HG02870 (cell line): ENCODE measurements around the gene MEPE.

Experiments used
- ATAC-seq: cut with Tn5 transposase; IDR thresholded peaks from one replicate; pipeline ENCODE4 v1.9.1; 2021; ENCODE audit warnings: mild to moderate bottlenecking, moderate library complexity; ENCODE audit not compliant: unreplicated experiment

MEPE gene, protein sequence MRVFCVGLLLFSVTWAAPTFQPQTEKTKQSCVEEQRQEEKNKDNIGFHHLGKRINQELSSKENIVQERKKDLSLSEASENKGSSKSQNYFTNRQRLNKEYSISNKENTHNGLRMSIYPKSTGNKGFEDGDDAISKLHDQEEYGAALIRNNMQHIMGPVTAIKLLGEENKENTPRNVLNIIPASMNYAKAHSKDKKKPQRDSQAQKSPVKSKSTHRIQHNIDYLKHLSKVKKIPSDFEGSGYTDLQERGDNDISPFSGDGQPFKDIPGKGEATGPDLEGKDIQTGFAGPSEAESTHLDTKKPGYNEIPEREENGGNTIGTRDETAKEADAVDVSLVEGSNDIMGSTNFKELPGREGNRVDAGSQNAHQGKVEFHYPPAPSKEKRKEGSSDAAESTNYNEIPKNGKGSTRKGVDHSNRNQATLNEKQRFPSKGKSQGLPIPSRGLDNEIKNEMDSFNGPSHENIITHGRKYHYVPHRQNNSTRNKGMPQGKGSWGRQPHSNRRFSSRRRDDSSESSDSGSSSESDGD

DNA sequence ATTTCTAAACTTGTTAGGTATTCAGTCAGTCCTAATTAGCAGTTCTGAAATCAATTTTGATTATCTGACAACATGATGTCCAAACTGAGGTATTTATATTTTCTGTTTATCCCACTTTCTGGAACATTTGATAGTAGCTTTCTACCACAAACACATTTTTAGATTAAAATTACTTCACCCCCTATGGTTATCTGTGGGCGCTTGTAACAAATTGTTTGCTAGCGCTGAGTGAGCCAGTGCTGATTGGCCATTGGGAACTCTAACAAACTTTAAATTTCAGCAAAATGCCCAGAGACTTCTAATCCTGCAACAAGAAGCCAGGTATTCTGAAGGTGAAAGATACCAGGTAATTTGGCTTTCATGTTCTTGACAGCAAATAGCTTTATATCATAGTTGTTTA lies at the start of gene MEPE:
TSS of gene MEPE (plus strand) at position 301 of the 400 bp plus-strand sequence. CDS start 1,746 bp downstream, outside the sequence.
- ATAC-seq: no peak

DNA sequence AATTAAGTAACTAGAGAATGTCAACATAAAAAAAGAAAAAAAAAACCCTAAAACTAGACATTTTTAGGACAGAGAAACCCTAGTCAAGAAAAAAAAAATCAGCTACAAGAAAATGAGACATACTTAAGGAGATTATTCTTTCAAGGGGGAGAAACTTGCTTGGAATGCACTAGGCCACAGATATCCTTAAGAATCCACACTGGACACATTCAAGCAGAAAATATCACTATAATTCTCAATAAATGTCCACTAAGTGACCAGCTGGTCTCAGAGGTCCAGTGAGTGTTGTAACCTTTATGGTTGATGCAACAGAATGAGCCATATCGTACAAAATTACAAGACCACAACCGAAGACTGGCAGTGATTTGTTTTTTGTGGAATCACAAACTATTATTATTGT lies 49.0 kb upstream of the MEPE start:
- no peak for ATAC-seq

DNA sequence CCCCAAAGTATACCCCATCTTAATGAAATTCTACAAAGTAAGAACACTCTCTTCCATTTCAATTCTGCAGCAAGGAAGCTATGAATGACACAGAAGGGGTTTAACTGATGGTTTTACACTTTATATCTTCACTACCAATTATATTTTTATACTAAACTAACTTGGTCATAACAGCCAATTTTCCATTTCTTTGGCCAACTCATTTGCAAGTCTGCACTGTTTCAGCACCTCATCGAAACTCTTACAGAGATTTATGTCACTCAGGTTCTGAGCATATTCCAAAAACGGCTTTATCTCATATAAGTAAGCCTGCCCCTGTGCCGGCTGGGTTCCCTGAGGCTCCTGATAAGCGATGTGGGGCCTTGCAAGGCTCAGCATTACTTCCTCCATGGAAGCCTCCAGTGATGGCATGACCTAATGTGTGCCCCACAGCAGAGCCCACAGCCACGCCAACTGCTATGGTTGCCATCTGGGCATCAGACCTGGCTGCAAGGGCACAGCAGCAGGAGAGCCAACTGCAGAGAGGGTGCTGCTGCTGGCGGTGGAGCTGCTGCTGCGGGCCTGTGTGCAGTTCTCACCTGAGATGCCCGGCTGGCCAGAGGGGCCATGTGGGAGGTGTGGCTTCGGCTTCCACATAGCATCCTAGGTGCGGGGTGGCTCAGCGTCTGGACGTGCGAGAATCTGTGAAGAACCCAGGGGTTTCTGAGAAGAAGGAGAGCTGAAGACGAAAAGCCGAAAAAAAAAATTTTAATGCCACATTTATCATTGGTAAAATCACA lies 46.8 kb upstream of the MEPE start:
- ATAC-seq: no peak

DNA sequence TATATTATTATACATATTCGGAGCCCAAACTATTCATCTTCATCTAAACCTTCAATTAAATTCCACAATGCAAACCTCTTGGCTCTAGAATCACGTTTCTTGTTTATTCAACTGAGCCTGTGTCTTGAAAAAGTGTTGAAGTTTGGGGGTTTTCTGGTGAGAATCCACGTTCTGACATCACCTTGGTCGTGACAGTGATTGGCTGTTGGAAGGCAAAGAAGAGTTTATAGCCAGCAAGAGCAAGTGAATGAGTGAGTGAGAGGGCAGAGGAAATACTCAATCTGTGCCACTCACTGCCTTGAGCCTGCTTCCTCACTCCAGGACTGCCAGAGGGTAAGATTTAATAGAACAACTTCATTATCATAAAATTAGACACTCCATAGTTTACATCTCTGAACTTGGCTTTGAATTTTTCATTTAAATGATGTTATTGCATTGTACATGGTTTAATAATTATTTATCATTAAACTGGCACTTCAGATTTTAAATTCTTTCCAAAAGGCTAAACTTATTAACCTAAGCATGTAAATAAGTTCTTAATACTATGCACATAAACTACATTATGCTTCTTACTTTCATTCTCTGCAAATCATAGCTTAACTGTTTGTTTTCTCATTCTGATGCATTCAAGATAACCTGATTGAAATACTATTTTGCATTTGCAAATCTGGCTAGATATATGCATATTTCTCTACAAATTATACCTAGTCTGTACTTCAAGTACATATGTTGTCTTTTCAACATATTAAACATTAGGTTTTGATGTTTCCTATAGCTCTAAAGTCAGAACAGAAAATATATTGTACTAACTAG lies 33.3 kb upstream of the MEPE start, which contains the start of gene IBSP:
TSS of gene IBSP (plus strand) at position 254 of the 813 bp plus-strand sequence. CDS start 2,808 bp downstream, outside the sequence.
- ATAC-seq: no peak

DNA sequence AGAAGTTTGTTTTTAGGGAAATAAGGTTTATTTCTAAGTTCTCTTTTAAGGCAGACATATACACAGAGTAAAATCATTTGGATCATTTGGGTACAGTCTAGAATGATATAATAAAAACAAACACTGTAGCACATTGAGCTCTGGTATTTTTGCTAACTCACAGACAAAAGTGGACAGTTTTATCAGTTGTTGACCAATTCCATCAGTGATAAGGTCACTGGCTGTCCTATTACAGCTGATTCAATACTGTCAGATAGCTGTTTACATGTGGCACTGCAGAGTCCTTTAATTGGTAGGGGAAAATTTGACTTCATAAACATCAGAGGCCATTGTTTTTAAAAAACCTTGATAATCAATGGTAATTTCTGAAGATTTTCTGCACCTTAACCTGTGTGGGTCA lies 29.9 kb upstream of the MEPE start:
- no peak for ATAC-seq

DNA sequence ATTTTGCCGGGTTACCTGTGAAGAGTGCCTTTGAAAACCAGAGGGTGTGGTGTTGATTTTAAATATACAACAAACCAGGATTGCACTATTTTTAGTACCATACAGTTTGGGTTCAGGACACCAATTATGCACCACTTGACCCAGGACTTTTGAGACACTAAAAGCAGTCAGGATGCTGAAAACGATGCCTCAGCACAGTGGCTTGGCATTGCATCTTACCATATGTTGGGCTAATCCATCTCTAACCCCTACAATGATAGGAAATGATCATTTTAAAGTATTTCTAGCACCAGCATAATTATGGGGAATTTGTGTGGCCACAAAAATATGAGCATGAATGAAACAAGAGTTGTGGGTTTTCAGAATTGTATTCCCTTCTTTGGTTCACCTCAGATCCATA lies 29.3 kb upstream of the MEPE start:
- ATAC-seq: no peak

DNA sequence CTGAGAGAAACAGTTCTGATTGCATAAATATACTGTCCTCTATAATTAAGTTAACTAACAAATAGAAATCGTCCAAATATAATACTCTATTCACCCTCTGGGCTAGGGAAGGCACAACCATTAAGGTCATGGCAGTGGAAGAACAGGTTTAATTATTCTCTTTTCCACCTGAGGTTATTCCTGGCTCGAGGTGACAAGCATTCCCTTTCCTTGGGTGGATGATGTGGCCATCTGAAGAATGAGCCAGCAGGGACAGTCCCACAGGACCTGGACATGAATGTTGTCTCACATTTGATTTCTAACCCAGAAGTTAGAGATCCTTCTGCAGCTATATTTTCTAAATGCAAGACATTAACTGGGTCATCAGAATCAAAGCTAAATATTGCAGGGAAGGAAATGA lies 27.9 kb upstream of the MEPE start:
- ATAC-seq: no peak

DNA sequence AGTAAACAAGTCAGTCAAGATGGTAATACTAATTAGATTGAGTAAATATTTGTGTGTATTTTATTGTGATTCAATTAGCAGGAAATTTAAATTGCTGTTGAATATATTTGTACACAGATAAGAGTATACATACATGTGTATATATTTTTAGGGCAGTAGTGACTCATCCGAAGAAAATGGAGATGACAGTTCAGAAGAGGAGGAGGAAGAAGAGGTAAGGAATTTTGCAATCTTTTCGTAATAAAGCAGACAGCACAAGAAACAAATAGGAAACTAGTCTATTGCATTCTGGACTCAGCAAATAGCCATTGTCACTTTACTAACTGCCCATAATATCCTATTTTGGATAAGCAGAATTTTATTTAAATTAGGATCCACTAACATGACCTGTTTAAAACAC lies 26.8 kb upstream of the MEPE start:
- ATAC-seq: no peak

DNA sequence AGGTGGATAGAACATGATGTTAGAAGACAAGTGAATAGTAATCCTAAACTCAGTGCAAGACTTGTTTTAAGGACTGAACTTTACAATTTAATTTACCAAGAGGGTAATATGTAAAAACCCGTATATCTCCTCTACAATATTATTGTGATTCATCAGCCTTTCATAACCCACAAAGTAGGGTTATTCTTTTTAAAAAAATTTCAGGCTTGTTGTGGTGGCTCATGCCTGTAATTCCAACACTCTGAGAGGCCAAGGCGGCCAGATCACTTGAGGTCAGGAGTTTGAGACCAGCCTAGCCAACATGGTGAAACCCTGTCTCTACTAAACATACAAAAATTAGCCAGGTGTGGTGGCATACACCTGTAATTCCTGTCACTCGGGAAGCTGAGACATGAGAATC lies 26.2 kb upstream of the MEPE start:
- no peak for ATAC-seq

DNA sequence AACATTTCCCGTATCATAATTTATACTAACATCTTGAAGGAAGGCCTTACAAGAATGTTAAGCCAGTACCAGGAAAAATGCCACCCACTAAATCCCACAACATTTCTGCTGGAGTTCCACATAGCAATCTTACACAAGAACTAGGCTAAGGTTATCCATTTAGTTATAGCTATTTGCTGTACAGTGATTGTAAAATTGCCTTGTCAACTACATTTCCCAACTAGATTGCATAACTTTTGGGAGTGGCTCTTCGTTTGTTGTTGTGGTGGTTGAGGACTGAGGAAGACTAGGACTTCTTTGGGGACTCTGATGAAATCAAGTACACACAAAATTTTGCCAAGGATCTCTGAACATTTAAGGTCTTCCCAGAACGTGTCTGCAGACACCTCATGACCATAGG lies 25.4 kb upstream of the MEPE start:
- ATAC-seq: no peak

DNA sequence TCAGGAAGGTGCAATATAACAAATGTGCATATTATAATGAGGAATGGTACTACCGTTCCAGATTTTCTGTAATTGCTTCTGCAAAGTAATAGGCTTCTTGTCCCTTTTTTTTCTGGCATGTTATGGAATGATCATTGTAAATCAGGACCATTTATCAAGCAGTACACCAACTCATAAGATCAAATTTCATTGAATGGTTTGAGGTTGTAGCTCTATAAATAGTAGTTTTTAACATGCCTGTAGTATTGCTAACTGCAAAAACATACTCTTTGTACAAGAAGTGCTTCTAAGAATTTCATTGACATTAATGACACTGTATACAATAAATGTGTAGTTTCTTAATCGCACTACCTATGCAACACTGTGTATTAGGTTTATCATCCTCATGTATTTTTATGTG lies 20.8 kb upstream of the MEPE start:
- no peak for ATAC-seq

DNA sequence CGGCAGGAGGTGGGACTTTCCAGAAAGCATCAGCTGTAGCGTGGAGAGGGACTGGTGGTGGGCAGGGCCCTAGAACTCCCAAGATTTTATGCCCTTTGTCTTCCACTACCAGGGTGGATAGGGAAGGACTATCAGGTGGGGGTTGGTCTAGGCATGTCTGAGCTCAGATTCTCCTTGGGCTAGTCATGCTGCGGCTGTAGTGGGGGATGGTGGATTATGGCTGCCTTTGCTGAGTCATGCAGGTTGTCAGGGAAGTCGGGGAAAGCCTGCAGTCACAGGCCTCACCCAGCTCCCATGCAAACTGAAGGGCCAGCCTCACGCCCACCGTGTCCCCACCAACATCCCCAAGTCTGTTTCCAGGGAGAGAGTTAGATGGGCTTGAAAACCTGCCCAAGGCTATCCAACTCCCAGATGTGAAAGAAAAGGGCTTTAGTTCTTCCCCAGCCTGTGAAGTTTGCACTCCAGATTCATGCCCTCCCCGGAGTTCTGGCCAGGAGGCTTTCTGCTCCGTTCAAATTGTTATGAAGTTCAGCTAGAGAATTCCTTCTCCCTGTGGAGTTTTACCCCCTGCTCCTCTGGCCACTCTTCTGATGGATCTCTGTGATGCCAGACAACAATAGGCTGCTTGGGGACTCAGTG lies 13.4 kb upstream of the MEPE start:
- ATAC-seq: no peak

DNA sequence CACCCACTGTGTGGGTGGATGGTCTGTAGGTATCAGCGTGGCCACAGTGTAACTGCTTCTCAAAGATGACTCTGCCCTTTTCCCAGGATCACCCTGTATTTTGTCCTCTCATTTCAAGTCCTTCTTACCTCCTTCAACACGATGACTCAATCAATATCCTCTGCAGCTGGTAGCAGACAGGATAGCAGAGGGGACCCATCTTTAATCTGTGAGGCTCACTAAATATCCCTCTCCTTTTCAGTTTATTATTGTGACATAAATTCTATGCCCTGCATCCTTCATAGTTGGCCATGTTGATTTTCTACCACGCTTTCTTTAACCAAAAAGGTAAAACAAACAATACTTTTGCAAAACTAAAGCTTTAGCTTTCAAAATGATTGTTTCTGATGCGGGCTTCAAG lies 9.6 kb upstream of the MEPE start:
- no peak for ATAC-seq

DNA sequence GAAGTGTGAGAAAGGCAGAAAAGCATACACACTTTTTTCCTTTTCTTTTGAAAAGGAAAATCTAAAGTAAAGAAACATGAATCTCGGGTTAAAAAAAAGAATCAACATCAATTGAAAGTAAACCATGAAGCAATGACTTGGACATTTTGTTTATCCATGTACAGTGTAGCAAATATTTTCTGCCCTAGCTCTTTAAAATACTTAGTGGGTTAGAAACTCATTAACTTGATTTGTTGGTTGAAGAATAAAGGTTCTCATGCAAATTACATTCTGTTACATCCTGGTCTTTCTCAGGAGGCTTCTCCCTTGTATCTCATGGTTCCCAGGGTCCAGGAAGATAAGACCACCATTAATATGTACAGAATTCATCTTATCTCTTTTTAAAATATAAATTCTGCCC lies 9.0 kb upstream of the MEPE start:
- no peak for ATAC-seq

DNA sequence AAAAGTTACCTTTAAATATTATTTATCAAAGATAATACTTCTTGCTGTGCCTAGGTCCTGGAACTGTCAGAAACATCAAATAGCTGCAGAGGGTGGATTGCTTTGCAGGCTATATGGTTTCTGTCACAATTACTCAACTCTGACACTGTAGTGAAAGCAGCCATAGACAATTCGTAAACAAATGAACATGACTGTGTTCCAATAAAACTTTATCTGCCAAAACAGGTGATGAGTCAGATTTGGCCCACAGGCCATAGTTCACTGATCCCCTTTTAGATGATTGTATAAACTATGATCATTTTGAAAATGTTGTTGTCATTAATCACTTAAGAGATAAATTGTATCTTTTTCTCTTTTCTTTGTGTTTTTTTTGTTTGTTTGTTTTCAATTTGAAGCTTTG lies 8.4 kb upstream of the MEPE start:
- no peak for ATAC-seq

DNA sequence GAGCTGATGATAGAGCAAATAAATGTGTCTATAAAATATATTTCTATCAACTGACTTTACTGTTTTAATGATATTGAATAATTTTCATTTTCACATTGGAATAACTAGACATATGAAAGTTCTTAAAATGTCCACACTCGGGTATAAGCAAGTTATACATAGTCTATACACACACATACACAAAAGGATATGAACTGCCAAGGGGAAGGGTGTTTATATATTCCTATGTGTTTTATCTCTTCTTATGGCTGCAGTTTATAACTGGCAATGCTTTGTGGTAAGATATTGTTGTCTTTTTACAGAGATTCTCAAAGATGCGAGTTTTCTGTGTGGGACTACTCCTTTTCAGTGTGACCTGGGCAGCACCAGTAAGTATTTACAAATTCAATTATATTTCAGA lies 1.6 kb downstream of the MEPE start:
- no peak for ATAC-seq

DNA sequence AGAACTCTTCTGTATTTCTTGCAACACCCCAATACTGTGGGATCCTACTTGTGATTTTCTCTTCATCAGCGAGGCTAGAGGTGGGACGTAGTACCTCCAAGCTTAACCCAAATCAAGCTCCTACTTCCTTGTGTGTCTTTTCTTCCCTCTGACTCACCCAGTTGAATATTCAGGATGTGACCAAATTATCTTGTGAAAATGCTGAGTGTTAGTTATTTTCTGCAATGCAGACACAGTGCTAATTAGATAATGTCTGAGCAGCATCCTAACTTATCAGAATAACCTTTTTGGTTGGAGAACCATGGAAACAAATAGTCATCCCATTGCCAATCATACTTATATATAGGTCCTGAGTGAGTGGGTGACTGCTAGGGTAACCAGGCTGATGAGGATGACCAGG lies 2.4 kb downstream of the MEPE start:
- ATAC-seq: no peak

DNA sequence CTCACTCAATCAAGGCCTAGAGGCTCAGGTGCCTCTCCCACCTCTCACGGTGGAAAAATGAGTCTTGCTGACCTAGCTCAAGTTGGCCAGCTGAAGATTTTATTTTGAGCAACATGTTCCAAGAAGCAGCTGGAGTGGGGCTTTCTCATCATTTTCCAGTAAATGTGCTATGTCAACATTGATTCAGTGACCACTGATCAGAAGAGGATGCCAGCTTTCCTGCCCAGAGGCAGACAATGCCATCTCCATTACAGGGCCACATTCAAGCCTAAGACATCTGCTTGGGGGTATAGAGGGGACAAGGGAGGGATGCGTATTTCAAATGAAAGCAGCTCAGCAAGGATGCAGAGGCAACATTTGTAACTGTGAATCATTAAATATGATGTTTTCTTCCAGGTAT lies 3.0 kb downstream of the MEPE start:
- ATAC-seq: no peak

DNA sequence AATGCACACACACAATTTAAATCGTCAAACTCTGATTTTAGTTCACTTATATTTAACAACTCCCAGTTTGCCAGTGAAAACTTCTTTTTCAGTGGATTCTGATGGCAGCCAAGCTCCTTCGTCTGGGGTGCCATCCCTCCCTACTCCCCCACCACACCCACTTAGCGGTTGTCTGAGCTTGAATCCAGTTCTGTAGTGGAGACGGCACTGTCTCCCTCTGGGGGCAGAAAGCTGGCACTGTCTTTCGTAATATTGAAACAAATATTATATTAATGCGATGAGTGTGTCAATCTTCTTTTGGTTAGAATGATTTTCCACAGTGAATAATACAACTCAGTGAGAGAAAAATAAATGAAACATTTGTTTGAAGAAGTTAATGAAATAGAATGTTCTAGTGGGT lies 5.4 kb downstream of the MEPE start:
- ATAC-seq: no peak

DNA sequence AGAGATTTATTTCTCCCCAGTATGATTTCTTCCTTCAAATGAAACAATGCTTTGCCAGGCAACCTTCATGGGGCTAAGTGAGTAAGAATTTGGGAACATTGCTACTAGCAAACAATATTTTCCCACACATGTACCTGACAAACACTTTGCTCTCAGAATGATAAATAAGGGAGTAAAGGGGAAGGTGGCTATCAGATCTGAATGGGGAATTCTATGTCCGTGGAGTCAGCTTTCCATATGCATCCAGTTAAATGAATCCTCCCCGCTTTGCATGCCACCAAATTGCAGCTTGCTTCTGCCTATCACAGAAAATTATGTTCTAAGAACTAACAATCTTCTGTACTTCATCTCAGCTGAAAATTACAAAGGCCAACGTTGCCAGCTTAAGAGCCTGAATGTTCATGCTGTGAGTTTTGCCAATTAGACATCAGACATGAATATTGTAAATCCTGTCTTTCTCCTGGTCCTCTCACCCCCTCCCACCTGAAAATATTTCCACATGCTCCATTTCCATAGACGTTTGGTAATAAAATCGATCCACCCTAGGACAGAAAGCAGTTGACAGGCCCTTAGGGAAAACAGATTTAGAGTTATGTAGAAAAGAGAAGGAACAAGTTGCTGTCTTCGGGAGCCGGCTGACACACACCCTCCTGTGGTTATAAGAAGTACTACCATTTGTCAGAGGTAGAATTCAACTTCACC lies 6.3 kb downstream of the MEPE start:
- peak; percentile 64 for ATAC-seq
